NT2/D1 (cell line): ENCODE results near the gene ZNF750.

Experiments used
- DNase-seq: peaks from one replicate; pipeline ENCODE4 v3.0.0-alpha.2; 2011; ENCODE audit warnings: low read depth, low spot score
- H3K27me3 ChIP-seq: 2 replicates; pipeline ENCODE4 v1.6.0; 2011; ENCODE audit warnings: mild to moderate bottlenecking; ENCODE audit not compliant: insufficient read length, insufficient read depth
- H3K36me3 ChIP-seq: 2 replicates; pipeline ENCODE4 v1.6.1; 2011; ENCODE audit warnings: mild to moderate bottlenecking, low read length, mixed read lengths; ENCODE audit not compliant: insufficient read depth, insufficient read length
- H3K4me1 ChIP-seq: 2 replicates; pipeline ENCODE4 v1.5.1; 2011; ENCODE audit not compliant: insufficient read depth, insufficient read length
- H3K4me3 ChIP-seq: 2 replicates; pipeline ENCODE4 v1.5.1; 2011; ENCODE audit warnings: low read depth; ENCODE audit not compliant: insufficient read length
- H3K9ac ChIP-seq: 2 replicates; pipeline ENCODE4 v1.6.0; 2011; ENCODE audit warnings: low read depth; ENCODE audit not compliant: insufficient read length
- H3K9me3 ChIP-seq: 2 replicates; pipeline ENCODE4 v1.5.1; 2011; ENCODE audit warnings: mild to moderate bottlenecking, low read length; ENCODE audit not compliant: insufficient read depth
- SUZ12 ChIP-seq: IDR thresholded peaks from 2 replicates; pipeline ENCODE4 v1.6.1; 2011; ENCODE audit not compliant: insufficient read length, insufficient read depth; ENCODE audit errors: extremely low read depth
- YY1 ChIP-seq: IDR thresholded peaks from 2 replicates; pipeline ENCODE4 v1.6.1; 2011; ENCODE audit not compliant: insufficient read length, insufficient read depth
- ZNF274 ChIP-seq: IDR thresholded peaks from 2 replicates; pipeline ENCODE4 v1.6.1; 2011; ENCODE audit warnings: mild to moderate bottlenecking, low read depth, low read length

ZNF750 gene

GRCh38 chr17:82820278-82821251 is 19.3 kb downstream of the ZNF750 start:
- Histone ChIP-seq H3K36me3 (peaks cover 40% of the 10 kb centered on the region), H3K9ac (no peak overlapping the region), H3K9me3 (peaks cover 41% of the 10 kb centered on the region), H3K4me3 (no peak overlapping the region), H3K4me1 (peaks cover 7% of the 10 kb centered on the region), H3K27me3 (no peaks in the 10 kb centered on the region)
- no peak for TF ChIP-seq SUZ12
- TF ChIP-seq ZNF274 = no peak
- no peak for TF ChIP-seq YY1
- DNase-seq = peak; percentile 30

- Histone ChIP-seq H3K4me1 (peaks cover 5% of the 10 kb centered on the region), H3K4me3 (no peak overlapping the region), H3K36me3 (peaks cover 56% of the 10 kb centered on the region), H3K27me3 (no peaks in the 10 kb centered on the region), H3K9ac (no peak overlapping the region), H3K9me3 (peaks cover 41% of the 10 kb centered on the region)
- TF ChIP-seq YY1 = no peak
- no peak for TF ChIP-seq SUZ12
- no peak for TF ChIP-seq ZNF274
- no peak for DNase-seq
Observed at GRCh38 chr17:82817947-82818346, 21.9 kb downstream of the ZNF750 start.

- peaks cover 68% of the 10 kb centered on the region for H3K36me3 ChIP-seq
- H3K4me3 ChIP-seq = no peak overlapping the region
- H3K9me3 ChIP-seq = peaks cover 36% of the 10 kb centered on the region
- no peaks in the 10 kb centered on the region for H3K27me3 ChIP-seq
- no peak overlapping the region for H3K9ac ChIP-seq
- no peak for TF ChIP-seq ZNF274
- no peak for TF ChIP-seq YY1
- no peak for TF ChIP-seq SUZ12
- no peak for DNase-seq
- no peaks in the 10 kb centered on the region for H3K4me1 ChIP-seq
Observed at GRCh38 chr17:82816358-82816757, 23.5 kb downstream of the ZNF750 start.

GRCh38 chr17:82815790-82816305 is 24.0 kb downstream of the ZNF750 start:
- peaks cover 31% of the 10 kb centered on the region for H3K9me3 ChIP-seq
- H3K36me3 ChIP-seq = peaks cover 74% of the 10 kb centered on the region
- TF ChIP-seq YY1 = no peak
- no peak for TF ChIP-seq ZNF274
- no peak for TF ChIP-seq SUZ12
- DNase-seq = no peak
- no peak overlapping the region for H3K4me3 ChIP-seq
- H3K9ac ChIP-seq = no peak overlapping the region
- no peaks in the 10 kb centered on the region for H3K4me1 ChIP-seq
- no peaks in the 10 kb centered on the region for H3K27me3 ChIP-seq

- Histone ChIP-seq H3K9me3 (peaks cover 26% of the 10 kb centered on the region), H3K27me3 (no peaks in the 10 kb centered on the region), H3K4me1 (no peaks in the 10 kb centered on the region), H3K9ac (no peak overlapping the region), H3K4me3 (no peak overlapping the region), H3K36me3 (peaks cover 78% of the 10 kb centered on the region)
- DNase-seq = no peak
- no peak for TF ChIP-seq SUZ12
- no peak for TF ChIP-seq ZNF274
- no peak for TF ChIP-seq YY1
Observed at GRCh38 chr17:82815354-82815753, 24.5 kb downstream of the ZNF750 start.

GRCh38 chr17:82814834-82815233 is 25.0 kb downstream of the ZNF750 start:
- Histone ChIP-seq H3K27me3 (no peaks in the 10 kb centered on the region), H3K9me3 (peaks cover 21% of the 10 kb centered on the region), H3K9ac (no peak overlapping the region), H3K4me3 (no peak overlapping the region), H3K4me1 (no peaks in the 10 kb centered on the region), H3K36me3 (peaks cover 84% of the 10 kb centered on the region)
- TF ChIP-seq YY1 (no peak), SUZ12 (no peak), ZNF274 (no peak)
- no peak for DNase-seq
